Urinary bladder (tissue), 4 donors: ENCODE measurements around the gene SYDE2. TPM values are rescaled to one million over a fixed set of nuclear protein-coding genes. Genes with fewer than 3 reads are reported as not detected.
"Not testable (repeated sequence)": the region's sequence is repeated elsewhere in the genome, so short reads cannot be mapped to it uniquely, and the experiment has no call there.

Experiments
- DNase-seq: peaks from one replicate; pipeline ENCODE4 v3.0.0-alpha.2; 2015; ENCODE audit errors: extremely low spot score
- H3K27ac ChIP-seq: one replicate; pipeline ENCODE4 v1.5.1; 2013; ENCODE audit warnings: low read depth, mild to moderate bottlenecking, moderate library complexity
- H3K36me3 ChIP-seq: one replicate; pipeline ENCODE4 v1.6.1; 2013; ENCODE audit warnings: mild to moderate bottlenecking, moderate library complexity; ENCODE audit not compliant: insufficient read depth
- H3K4me1 ChIP-seq: one replicate; pipeline ENCODE4 v1.6.1; 2013; ENCODE audit warnings: mild to moderate bottlenecking, moderate library complexity; ENCODE audit not compliant: insufficient read depth
- H3K4me3 ChIP-seq: one replicate; pipeline ENCODE4 v1.5.1; 2013; ENCODE audit warnings: low read depth, low read length
- WGBS: extraction: QIAGEN DNeasy Blood & Tissue Kit; methylation state at CpG from one replicate; pipeline ENCODE4 v1.1.7; 2013; 5-methylcytosine and 5-hydroxymethylcytosine counted together
- polyA plus RNA-seq: library from polyadenylated mRNA; stranded (reverse); fragments of 200-250 nt; gene quantifications from one replicate; pipeline ENCODE4 v1.2.3, GENCODE V29; 2013
- total RNA-seq: library from RNA; depleted of rRNA; stranded (reverse); fragments of >200 nt; gene quantifications from one replicate; pipeline ENCODE4 v1.2.3, GENCODE V29; 2014
- donor health status: healthy with polysubstance abuse.
- donor health status: healthy.

The SYDE2 gene
- total and polyA plus RNA-seq, 2 donors: 6.7 to 54.0 TPM

DNA sequence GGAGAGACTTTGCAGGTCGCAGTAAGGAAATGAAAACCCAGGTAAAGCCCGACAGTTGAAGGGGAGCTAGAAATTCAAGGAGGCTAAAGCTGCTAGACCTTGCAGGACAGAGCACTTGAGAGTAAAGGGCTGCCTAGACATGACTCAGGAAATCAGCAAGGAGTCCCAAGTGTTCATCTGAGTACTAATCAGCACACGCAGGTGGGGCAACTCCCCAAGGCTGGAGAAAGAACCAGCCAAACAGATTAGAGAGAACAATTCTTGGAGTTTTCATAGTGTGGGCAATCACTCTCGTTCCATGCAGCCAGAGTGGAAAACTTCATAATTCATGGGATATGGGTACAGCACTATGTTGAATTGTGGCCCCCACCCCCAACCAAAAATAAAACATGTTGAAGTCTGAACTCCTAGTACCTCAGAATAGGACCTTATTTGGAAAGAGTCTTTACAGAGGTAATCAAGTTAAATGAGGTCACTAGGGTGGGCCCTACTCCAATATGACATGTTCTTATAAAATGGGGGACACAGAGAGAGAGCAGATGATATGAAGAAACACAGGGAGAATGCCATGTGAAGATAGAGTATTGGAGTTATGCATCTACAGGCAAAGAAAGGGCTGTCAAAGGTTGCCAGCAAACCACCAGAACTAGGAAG lies 28.0 kb downstream of the SYDE2 start:
- no peak overlapping the region for H3K27ac ChIP-seq
- DNase-seq: no peak

DNA sequence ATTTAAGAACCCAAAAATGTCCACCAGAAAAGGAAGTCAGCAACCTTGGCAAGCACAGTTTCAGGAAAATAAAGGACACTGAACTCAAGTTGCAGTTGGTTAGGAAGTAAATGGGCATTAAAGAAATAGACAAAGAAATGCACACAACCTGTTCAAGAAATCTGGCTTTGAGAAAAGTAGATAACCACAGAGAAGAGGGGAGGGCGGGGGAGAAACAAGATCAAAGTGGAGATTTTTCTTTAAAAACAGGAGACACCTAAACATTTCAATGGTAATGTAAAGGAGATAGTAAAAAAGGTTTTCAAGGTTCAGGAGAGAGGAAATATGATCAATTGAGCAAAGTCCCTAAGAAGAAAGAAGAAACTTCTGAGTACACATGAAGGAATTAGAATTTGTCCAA lies 29.1 kb downstream of the SYDE2 start:
- H3K36me3 ChIP-seq: peaks cover 4% of the 10 kb centered on the region
- no peaks in the 10 kb centered on the region for H3K4me1 ChIP-seq
- no peak overlapping the region for H3K4me3 ChIP-seq
- H3K27ac ChIP-seq: no peak overlapping the region
- no peak for DNase-seq
- WGBS: 91% methylated on average over 1 of the region's 1 CpG

More for the DNA sequence above, 28.0 kb downstream of the SYDE2 start:
- Histone ChIP-seq H3K4me3 (no peak overlapping the region), H3K36me3 (no peaks in the 10 kb centered on the region), H3K4me1 (no peaks in the 10 kb centered on the region)
- WGBS: 90% methylated on average over 4 of the region's 4 CpGs

DNA sequence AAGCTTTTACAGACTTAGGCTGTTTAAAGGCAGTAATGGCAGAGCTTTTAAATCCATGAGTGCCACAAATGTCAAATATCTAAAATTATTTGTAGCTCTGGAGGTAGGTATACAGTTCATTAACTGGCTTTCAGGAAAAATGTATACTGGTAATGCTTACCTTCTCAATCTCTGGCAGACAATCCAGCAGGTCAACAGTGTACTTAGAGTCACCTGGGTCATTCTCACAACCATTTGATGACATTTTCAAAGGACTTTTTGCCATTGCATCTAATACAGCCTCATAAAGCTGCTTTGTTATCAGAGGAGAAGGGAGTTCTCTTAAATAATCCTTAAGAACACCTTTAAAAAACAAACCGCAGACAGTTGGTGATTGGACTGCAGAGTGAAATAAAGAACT lies 31.9 kb downstream of the SYDE2 start:
- 73% methylated on average over 1 of the region's 1 CpG for WGBS
- H3K4me1 ChIP-seq: no peaks in the 10 kb centered on the region
- peaks cover 4% of the 10 kb centered on the region for H3K36me3 ChIP-seq

DNA sequence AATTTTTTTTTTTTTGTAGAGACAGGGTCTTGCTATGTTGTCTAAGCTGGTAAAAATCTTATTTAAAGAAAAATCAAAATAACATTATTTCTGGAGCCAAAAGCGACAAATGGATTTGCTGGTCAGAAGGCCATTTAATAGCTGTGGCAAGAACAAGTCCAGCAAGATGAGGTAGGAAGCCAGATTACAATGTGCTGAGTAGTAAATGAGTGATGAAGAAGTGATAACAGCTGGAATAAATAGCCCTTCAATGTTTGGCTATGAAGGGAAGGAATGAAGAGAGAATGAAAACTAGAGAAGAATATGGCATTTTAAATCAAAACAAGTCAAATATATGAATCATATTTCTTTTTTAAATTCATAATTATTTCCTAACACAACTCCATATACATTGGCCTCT lies 34.5 kb downstream of the SYDE2 start:
- no peaks in the 10 kb centered on the region for H3K4me1 ChIP-seq
- no peak overlapping the region for H3K4me3 ChIP-seq
- no peak overlapping the region for H3K27ac ChIP-seq
- peaks cover 4% of the 10 kb centered on the region for H3K36me3 ChIP-seq
- 97% methylated on average over 1 of the region's 1 CpG for WGBS
- no peak for DNase-seq

More for the DNA sequence above, 31.9 kb downstream of the SYDE2 start:
- Histone ChIP-seq H3K27ac (no peak overlapping the region), H3K4me3 (no peak overlapping the region)
- DNase-seq: no peak

DNA sequence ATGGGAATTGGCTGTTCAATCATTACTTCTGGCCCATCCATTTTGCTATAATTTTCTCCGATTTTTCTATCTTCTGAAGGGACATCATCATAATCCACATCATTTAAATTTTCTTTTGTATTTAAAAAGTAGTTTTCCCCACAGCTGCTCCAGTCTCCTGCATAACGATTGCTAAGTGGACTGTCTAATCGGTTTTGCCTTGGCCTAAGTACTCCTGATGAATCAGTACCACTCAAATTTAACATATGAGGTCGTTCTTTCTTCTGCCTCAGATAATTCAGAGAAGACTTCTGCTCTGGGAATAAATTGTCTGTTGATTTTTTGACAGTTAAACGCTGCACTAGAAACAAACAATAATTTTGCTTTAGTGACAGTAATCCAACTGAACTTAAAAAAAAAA lies 41.9 kb downstream of the SYDE2 start:
- Histone ChIP-seq H3K4me3 (no peak overlapping the region), H3K36me3 (no peaks in the 10 kb centered on the region), H3K27ac (no peak overlapping the region), H3K4me1 (no peaks in the 10 kb centered on the region)
- WGBS: 64% methylated on average over 5 of the region's 5 CpGs
- DNase-seq: no peak

DNA sequence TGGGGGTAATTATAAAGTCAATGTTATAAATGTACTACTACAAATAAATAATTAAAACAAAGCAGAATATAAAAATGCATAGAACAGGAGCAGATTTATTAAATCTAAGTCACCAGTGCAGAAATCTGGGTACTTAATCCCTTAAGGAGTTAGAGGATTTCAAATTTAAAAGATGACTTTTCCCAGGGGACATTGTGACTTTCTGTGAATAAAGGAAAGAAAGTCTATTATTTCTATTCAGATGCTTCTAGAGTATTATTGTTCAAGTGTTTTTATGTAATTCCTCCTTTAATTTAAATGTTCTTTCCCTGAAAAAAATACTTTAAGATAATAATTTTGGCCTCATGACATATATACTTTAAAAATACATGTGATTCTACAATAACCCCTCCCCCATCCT lies 43.4 kb downstream of the SYDE2 start:
- no peak overlapping the region for H3K27ac ChIP-seq
- H3K4me3 ChIP-seq: no peak overlapping the region
- no peaks in the 10 kb centered on the region for H3K4me1 ChIP-seq
- no peaks in the 10 kb centered on the region for H3K36me3 ChIP-seq
- DNase-seq: no peak

DNA sequence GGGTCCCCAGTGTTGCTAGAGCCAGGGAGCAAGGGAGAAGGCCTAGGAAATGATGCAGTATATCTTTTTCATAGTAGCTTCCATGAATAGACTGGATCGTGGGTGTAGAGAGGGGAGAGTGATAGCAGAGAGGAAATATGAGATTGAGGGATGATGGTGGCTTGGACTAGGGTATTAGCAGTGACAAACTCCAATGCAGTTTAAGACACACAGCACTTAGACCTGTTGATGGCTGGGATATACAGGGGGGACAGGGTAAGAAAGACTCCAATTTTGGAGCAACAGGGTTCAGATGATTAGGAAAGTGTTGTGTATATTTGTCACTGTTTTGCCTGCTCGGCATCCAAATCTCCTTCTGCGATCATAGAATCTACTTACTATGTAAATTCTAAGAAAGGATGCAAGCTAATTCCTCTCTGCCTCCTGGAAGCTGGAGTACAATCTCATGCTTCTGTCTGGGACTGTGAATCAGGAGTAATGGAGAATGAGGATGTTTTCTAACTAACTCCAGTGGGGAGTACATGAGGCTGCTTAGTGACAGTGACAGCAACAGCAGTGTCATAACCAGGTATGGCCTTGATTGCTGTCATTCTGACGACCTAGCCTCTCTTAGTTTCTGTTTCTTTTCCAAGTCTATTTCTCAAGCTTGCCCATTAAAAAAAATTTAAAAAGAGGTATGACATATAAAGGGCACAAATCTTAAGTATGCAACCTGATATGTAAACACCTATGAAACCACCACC lies 47.5 kb downstream of the SYDE2 start:
- H3K27ac ChIP-seq: no peak overlapping the region
- no peak for DNase-seq
- no peaks in the 10 kb centered on the region for H3K36me3 ChIP-seq
- WGBS: 45% methylated on average over 4 of the region's 4 CpGs
- H3K4me1 ChIP-seq: no peaks in the 10 kb centered on the region
- no peak overlapping the region for H3K4me3 ChIP-seq

DNA sequence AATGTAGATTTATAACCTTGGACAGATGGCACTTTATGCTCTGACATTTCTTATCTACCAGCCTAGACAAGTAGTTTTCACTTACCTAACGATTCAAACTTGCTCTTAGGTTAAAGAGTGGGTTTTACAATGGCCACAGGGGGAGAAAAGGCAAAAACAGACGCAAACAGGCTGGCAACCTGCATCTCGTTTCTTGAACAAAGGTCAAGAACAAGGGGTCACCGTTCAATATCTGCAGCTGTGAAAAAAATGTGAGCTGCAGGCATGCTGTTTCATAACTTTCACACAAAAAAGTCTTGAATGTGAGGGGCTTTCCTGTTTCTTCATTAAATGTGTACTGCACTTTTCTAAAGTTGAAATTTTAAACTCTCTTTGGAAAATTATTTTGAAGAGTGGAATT lies 49.4 kb downstream of the SYDE2 start:
- WGBS: 41% methylated on average over 4 of the region's 4 CpGs
- Histone ChIP-seq H3K27ac (no peak overlapping the region), H3K4me3 (no peak overlapping the region), H3K4me1 (no peaks in the 10 kb centered on the region), H3K36me3 (no peaks in the 10 kb centered on the region)
- no peak for DNase-seq

DNA sequence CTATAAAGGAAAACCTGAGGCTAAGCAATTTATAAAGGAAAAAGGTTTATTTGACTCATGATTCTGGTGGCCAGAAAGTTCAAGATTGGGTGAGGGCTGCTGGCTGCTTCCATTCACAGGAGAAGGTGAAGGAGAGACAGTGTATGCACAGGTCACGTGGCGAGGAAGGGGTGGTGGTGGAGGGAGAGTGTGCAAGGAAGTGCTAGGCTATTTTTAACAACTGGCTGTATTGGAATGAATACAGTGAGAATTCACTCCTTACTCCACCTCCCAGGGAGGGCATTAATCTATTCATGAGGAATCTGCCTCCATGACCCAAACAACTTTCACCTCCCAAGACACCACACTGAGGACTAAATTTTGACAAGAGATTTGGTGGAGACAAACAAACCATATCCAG lies 51.0 kb downstream of the SYDE2 start:
- no peak for DNase-seq
- Histone ChIP-seq H3K36me3 (no peaks in the 10 kb centered on the region), H3K4me1 (no peaks in the 10 kb centered on the region), H3K27ac (no peak overlapping the region), H3K4me3 (no peak overlapping the region)
- WGBS: 48% methylated on average over 2 of the region's 2 CpGs

DNA sequence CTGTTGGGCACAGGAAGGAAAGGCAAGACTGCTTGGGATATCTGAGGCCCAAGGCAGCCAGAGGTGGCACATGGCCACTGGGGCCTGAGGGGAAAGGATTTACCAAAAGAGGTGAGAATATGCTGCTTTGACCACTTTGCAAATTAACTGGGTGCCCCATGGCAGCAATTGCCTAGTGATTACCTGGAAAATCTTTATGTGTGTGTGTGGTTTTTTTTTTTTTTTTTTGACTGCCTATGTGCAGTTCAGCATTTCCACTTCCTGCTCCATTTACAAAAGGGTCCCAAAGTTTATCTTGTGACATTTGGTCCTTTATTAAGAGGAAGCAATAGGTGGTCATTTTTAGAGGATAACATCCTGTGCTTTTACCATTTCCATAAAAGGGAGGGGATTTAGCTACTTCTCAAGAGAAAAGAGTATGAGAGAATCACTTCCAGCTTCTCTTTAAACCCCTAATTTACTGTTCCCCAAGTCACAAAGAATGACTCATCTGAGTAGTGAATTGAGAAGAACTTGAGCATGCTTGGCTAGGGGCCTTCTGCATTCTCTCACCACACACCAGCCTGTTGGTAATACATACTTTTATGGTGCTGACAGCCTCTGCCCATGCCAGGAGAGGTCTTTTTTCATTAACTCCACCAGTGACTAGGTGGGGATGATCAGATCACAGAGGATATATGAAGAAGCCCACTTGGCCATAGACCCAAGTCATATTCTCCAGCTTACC lies 52.1 kb downstream of the SYDE2 start:
- H3K27ac ChIP-seq: no peak overlapping the region
- H3K36me3 ChIP-seq: no peaks in the 10 kb centered on the region
- H3K4me1 ChIP-seq: no peaks in the 10 kb centered on the region
- DNase-seq: no peak
- H3K4me3 ChIP-seq: no peak overlapping the region

DNA sequence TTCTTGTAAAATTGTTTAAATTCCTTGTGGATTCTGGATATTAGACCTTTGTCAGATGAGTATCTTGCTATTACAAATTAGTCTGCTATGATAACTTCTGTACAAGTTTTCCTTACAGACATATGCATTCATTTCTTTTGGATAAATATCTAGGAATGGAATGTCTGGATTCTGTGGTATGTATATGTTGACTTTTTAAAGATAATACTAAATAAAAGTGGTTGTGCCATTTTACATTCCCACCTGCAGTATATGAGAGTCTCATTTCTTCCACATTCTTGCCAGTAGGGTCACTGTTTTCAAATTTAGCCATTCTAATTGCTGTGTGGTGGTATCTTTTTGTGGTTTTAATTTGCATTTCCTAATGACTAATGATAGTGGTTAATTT lies 53.9 kb downstream of the SYDE2 start:
- no peak overlapping the region for H3K4me3 ChIP-seq
- no peaks in the 10 kb centered on the region for H3K4me1 ChIP-seq
- H3K36me3 ChIP-seq: no peaks in the 10 kb centered on the region
- H3K27ac ChIP-seq: no peak overlapping the region
- no peak for DNase-seq

DNA sequence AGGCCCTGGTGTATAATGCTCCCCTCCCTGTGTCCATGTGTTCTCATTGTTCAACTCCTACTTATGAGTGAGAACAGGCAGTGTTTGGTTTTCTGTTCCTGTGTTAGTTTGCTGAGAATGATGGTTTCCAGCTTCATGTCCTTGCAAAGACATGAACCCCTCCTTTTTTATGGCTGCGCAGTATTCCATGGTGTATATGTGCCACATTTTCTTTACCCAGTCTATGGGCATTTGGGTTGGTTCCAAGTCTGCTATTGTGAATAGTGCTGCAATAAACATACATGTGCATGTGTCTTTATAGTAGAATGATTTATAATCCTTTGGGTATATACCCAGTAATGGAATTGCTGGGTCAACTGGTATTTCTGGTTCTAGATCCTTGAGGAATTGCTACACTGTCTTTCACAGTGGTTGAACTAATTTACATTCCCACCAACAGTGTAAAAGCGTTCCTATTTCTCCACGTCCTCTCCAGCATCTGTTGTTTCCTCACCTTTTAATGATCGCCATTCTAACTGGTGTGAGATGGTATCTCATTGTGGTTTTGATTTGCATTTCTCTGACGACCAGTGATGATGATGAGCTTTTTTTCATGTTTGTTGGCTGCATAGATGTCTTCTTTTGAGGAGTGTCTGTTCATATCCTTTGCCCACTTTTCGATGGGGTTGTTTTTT lies 54.4 kb downstream of the SYDE2 start:
- H3K4me1 ChIP-seq, H3K36me3 ChIP-seq, H3K27ac ChIP-seq, DNase-seq, H3K4me3 ChIP-seq: not testable (repeated sequence)
- 88% methylated on average over 6 of the region's 6 CpGs for WGBS

DNA sequence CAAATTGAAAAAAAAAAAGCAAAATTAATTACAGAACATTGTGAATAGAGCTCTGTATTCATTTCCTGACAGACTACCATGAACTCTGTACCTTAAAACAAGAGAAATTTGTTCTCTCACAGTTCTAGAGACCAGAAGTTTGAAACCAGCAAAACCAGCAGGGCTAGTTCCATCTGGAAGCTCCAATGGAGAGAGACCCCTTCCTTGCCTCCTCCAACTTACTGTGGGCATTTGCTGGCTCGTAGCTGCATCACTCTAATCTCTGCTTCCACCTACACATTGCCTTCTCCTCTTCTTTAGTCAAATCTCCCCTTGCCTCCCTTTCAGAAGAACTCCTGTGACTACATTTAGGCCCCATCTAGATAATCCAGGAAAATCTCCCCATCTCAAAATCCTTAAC lies 56.5 kb downstream of the SYDE2 start:
- Histone ChIP-seq H3K4me1 (no peaks in the 10 kb centered on the region), H3K36me3 (no peaks in the 10 kb centered on the region), H3K27ac (no peak overlapping the region), H3K4me3 (no peak overlapping the region)
- WGBS: 87% methylated on average over 1 of the region's 1 CpG
- no peak for DNase-seq

DNA sequence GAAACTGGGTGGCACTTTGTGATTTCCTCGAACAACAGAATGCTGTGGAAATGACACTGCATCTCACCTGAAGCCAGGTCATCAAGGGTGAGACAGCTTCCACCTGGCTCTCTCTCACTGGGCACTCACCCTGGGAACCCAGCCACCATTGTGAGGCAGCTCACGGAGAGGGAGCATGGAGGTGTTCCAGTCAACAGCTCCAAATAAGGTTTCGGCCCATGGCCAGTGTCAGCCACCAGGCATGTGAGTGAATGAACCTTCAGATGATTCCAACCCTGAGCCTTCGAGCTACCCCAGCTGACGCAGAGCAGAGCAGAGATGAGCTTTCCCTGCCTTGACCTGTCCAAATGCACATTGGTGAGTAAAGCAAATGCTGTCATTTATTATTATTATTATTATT lies 58.1 kb downstream of the SYDE2 start:
- no peaks in the 10 kb centered on the region for H3K36me3 ChIP-seq
- no peak overlapping the region for H3K4me3 ChIP-seq
- H3K4me1 ChIP-seq: no peaks in the 10 kb centered on the region
- H3K27ac ChIP-seq: no peak overlapping the region
- no peak for DNase-seq
- 71% methylated on average over 5 of the region's 5 CpGs for WGBS
